ENCODE measurements around the gene UNKL. TPM values are rescaled to one million over a fixed set of nuclear protein-coding genes. Genes with fewer than 3 reads are reported as not detected.

Gene UNKL
- total RNA-seq, 1 donor from 2014 or later, result 30.7 TPM

DNA sequence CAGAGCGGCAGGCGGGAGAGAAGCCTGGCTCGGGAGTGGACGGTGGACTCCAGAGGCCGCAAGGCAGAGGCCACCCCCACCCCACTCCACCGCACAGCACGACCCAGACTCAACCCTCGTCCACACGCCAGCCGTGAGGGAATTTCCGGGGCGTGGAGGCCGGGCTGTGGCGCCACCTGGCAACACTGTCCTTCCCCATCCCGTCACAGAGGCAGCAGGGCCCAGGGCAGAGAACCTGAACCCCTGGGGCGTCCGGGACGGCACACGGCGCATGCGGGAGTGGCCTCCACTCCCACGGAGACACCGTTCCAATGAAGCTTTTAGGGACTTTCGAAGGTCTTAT is 39.2 kb downstream of the UNKL start:
- no peak for TF ChIP-seq CTCF (IDR thresholded peaks at IDR 0.05; ENCODE audit: partially characterized antibody, unreplicated experiment)
- Mint-ChIP-seq H3K36me3 (ENCODE audit: unreplicated experiment) (no peaks in the 10 kb centered on the region), H3K4me1 (ENCODE audit: low read depth, unreplicated experiment) (peaks cover 5% of the 10 kb centered on the region), H3K9me3 (ENCODE audit: unreplicated experiment) (peaks cover 10% of the 10 kb centered on the region), H3K27ac (ENCODE audit: unreplicated experiment) (no peak overlapping the region), H3K4me3 (ENCODE audit: unreplicated experiment) (no peak overlapping the region), H3K27me3 (ENCODE audit: unreplicated experiment) (peaks cover 10% of the 10 kb centered on the region)
- DNase-seq, result no peak

DNA sequence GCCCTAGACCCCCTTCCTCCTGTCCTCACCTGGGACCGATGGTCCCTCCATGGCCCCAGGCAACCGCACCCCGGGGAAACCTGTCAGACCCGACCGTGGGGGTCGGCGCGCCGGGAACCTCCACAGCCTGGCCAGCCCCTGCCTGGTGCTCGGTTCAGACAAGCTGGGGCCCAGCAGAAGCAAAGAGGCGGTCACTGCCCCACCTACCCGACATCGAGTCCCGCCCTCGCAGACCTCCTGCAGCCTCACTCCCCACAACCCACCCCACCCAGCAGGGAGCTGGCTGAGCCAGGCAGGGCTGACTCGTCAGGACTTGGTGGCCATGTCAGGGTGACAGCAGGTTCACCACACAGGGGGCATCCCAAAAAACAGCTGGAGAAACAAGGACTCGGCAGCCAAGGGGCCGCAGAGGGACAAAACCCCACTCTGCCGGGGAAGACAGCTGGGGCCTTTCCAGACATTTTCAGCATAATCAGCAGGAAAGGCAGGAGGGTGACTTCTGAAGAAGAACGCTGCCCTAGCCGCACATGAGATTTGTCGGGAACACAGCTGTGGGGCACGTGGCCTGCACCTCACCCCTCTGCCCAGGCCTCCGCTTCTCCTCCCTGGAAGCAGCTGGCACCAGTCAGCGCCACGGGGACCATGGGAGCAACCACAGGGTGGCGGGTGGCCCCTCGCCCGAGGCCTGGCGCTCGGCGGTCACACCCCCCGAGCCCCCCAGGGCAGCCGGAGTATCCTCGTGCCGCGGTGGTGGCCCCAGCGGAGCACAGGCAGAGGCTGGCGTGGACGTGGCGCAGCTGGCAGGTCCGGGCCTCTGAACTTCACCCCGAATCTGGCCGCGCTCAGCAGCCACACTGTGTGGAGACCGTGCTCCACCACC is 39.8 kb downstream of the UNKL start:
- H3K27ac Mint-ChIP-seq (ENCODE audit: unreplicated experiment), result no peak overlapping the region

GRCh38 chr16:1372292-1372950 is 42.1 kb downstream of the UNKL start:
- H3K4me1 Mint-ChIP-seq (ENCODE audit: low read depth, unreplicated experiment), result no peaks in the 10 kb centered on the region
- H3K27me3 Mint-ChIP-seq (ENCODE audit: unreplicated experiment), result peaks cover 4% of the 10 kb centered on the region

More for the DNA sequence above, 39.8 kb downstream of the UNKL start:
- no peak for DNase-seq
- Mint-ChIP-seq H3K4me3 (ENCODE audit: unreplicated experiment) (no peak overlapping the region), H3K9me3 (ENCODE audit: unreplicated experiment) (peaks cover 7% of the 10 kb centered on the region), H3K4me1 (ENCODE audit: low read depth, unreplicated experiment) (peaks cover 3% of the 10 kb centered on the region), H3K27me3 (ENCODE audit: unreplicated experiment) (peaks cover 7% of the 10 kb centered on the region), H3K36me3 (ENCODE audit: unreplicated experiment) (no peaks in the 10 kb centered on the region)
- no peak for TF ChIP-seq CTCF (IDR thresholded peaks at IDR 0.05; ENCODE audit: partially characterized antibody, unreplicated experiment)

DNA sequence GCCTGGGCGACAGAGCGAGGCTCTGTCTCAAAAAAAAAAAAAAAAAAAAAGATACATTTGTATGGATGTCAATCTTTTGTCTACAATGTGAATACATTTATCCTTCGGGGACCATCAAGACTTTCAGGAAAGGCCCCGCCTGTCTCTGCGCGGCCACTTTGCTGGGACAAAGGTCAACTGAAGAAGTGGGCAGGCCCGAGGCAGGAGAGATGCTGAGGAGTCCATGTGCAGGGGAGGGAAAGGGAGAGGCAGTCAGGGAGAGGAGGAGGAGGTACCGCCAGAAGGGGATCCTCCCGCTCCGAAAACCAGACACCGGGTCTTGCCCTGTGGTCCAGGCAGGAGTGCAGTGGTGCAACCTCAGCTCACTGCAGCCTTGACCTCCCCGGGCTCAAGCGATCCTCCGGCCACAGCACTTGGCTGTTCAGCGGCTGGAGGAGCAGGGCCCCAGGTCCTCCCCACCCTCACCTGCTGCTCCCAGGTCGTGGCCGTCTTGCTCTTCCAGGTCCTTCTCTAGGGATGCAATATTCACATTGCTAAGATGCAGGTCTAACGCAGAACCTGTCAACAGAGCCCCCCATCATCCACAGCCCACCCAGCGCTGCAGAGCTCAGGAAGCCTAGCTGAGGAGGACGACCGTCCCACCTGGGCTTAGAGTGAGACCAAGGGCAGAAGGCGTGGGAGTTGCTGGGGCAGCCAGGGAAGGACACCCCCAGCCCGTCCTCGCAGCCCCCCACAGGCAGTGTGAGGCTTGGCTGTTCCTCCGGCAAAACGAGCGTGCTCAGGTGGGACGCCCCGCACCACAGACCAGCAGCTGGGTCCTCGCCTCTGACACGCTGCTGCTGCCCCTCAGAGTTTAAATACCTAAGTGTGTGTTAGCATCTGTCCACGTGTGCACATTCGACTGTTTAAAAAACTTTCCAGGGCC is 43.2 kb downstream of the UNKL start:
- no peak overlapping the region for H3K4me3 Mint-ChIP-seq (ENCODE audit: unreplicated experiment)
- no peak for DNase-seq
- no peaks in the 10 kb centered on the region for H3K36me3 Mint-ChIP-seq (ENCODE audit: unreplicated experiment)
- H3K4me1 Mint-ChIP-seq (ENCODE audit: low read depth, unreplicated experiment), result no peaks in the 10 kb centered on the region
- H3K27me3 Mint-ChIP-seq (ENCODE audit: unreplicated experiment), result peaks cover 4% of the 10 kb centered on the region
- no peak overlapping the region for H3K27ac Mint-ChIP-seq (ENCODE audit: unreplicated experiment)
- peaks cover under 1% of the 10 kb centered on the region for H3K9me3 Mint-ChIP-seq (ENCODE audit: unreplicated experiment)
- no peak for TF ChIP-seq CTCF (IDR thresholded peaks at IDR 0.05; ENCODE audit: partially characterized antibody, unreplicated experiment)

More at GRCh38 chr16:1372292-1372950, 42.1 kb downstream of the UNKL start:
- DNase-seq, result no peak
- H3K9me3 Mint-ChIP-seq (ENCODE audit: unreplicated experiment), result peaks cover 2% of the 10 kb centered on the region
- H3K4me3 Mint-ChIP-seq (ENCODE audit: unreplicated experiment), result no peak overlapping the region
- H3K27ac Mint-ChIP-seq (ENCODE audit: unreplicated experiment), result no peak overlapping the region
- TF ChIP-seq CTCF (IDR thresholded peaks at IDR 0.05; ENCODE audit: partially characterized antibody, unreplicated experiment), result no peak
- H3K36me3 Mint-ChIP-seq (ENCODE audit: unreplicated experiment), result no peaks in the 10 kb centered on the region
